22Rv1 (cell line): ENCODE measurements around the gene COG5.

Experiments
- ZFX ChIP-seq: fragments of 450-650 bp; IDR thresholded peaks from 2 replicates; pipeline ENCODE4 v1.6.1; 2017; ENCODE audit warnings: antibody characterized with exemption, borderline replicate concordance
- TF ChIP-seq, protein P1 (sequence below): fragments of 450-650 bp; IDR thresholded peaks from 2 replicates; pipeline ENCODE4 v1.5.1; 2017; ENCODE audit warnings: mild to moderate bottlenecking

DNA sequence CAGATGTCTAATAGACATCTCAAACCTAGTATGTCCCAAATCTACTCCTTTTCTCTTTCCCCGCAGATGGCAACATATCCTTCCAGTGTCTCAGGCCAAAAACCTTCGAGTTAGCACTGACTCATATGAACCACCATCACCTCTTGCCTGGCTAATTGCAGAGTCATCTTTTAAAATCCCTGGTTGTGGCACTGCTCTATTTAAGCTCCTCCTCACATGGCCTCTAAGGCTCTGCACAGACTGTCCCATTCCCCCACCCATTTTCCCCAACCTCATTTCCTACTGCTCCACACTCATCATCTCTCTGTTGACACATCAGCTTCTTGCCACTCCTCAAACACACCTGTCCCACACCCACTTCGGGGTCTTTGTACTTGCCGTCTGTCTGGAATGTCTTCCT is 411.7 kb downstream of the COG5 start:
- TF ChIP-seq, protein P1, sequence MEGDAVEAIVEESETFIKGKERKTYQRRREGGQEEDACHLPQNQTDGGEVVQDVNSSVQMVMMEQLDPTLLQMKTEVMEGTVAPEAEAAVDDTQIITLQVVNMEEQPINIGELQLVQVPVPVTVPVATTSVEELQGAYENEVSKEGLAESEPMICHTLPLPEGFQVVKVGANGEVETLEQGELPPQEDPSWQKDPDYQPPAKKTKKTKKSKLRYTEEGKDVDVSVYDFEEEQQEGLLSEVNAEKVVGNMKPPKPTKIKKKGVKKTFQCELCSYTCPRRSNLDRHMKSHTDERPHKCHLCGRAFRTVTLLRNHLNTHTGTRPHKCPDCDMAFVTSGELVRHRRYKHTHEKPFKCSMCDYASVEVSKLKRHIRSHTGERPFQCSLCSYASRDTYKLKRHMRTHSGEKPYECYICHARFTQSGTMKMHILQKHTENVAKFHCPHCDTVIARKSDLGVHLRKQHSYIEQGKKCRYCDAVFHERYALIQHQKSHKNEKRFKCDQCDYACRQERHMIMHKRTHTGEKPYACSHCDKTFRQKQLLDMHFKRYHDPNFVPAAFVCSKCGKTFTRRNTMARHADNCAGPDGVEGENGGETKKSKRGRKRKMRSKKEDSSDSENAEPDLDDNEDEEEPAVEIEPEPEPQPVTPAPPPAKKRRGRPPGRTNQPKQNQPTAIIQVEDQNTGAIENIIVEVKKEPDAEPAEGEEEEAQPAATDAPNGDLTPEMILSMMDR, result no peak
- no peak for TF ChIP-seq ZFX
